ENCODE data around the gene ADAM17.

GRCh38 chr2:9592699-9593098 is 37.1 kb upstream of the ADAM17 start:
- TF ChIP-seq CTCF (IDR thresholded peaks at IDR 0.05; ENCODE audit: low read depth, low read length): no peak
- TF ChIP-seq EZH2phosphoT487 (IDR thresholded peaks at IDR 0.05; ENCODE audit: low read depth): no peak

Measured in OCI-LY3 (cell line).